ENCODE results near the gene HDAC10.

Gene HDAC10

DNA sequence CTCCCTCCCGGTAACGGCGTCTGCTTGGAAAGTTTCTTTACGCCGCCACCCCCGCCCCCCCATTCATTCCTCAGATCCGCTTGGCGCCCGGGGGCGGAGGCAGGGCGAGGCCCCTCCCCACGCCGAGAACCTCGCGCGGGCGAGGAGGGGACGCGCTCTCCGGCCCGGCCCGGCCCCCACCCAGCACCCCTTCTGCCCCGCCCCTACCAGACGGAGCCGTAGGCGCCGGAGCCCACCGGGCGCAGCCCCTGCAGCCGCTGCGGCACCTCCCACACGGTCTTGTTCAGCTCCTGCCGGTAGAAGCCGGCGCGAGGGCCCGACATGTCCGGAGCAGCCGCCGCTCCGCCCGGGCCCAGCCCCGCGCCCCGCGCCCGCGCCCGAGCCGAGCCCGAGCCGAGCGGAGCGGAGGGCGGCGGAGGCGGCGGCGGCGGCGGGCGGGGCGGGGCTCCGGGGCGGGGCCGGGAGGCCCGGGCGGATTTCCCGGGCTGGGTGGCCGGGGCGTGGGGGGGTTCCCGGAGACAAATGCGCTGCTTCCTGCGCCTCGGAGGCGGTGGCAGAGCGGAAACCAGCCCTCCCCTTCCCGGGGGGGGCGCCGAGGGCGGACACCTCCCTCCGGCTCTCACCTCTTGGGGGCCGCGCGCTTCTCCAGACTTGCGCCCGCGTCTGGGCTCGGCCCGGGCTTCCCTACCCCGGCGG, 19.1 kb upstream of the HDAC10 start, which contains the start of gene MAPK11:
TSS of gene MAPK11 (minus strand) at position 411 of the 696 bp plus-strand sequence. CDS start at position 323, 88 bp downstream.
- peak; percentile 10 for DNase-seq

DNA sequence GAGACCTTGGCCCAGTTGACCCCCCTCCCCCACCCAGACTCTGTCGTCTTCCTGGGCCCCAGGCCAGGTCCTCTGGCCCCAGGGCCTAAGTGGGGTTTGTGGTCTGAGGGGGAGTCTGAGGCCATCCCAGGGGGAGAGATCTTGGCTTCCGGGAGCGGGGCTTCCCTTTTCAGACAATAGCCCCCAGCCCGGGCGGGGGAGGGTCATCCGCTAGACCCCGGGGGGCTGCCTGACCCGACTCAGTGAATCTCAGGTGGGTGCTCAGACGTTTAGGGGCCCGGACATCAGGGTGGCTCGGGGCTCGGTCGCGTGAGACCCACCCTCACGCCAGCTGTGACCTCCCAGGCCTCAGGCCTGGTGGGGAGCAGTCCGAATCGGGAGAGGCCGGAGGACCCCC, 18.5 kb upstream of the HDAC10 start:
- DNase-seq: no peak

DNA sequence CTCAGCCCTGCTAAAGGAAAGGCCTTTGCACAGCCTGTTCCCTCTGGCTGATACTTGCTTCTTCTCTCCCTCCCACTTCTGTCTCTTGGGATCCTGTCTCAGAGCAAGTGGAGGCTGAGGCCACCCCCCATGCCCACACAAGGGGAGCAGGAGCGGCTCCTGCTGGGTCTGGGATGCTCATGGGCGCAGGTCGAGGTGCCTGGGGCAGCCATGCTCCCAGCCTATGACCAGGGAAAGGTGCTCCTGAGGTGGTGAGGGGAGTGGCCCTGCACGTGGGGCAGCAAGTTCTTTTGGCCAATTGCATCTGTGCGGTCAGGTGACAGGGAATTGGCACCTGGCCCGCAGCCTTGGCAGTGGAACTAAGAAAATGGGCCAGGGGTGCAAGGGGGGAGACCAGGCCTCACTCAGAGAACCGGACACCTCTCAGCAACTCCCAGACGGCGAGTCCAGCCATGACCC, 17.6 kb upstream of the HDAC10 start:
- no peak for DNase-seq

DNA sequence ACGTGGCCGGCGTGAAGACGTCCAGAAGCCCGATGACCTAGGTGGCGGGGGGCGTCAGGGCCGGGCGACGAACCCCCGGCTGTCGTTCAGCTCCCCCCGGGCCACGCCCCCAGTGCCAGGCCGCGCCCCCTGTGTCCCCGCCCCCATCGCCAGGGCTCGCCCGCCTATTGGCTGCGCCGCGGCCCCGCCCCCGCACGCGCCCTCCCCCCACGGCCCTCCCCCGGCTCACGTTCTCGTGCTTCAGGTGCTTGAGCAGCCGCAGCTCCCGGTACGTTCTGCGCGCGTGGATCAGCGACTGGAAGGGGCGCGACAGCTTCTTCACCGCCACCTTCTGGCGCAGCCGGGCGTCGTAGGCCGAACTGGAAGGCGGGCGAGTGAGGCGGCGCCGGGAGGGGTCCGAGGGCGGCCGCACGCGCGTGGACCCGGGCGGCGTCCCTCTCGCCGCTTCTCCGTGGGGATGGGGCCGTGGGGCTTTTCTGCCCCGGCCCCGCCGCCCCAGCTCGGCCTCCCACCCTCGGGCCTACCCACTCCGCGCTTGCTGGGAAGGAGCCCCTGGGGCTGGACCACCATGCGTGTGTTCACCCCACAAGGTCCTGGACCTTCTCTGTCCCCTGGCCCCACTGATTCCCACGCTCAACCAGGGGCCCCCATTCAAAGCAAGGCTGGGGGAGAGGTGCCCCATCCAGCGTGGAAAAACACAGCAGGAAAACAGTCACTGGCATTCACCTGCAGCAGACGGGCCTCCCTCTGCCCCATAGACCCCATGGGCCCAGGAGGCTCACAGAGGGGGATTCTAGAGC, 16.7 kb upstream of the HDAC10 start:
- DNase-seq: no peak

- no peak for DNase-seq
These were observed 15.9 kb upstream of the HDAC10 start for GRCh38 chr22:50266994-50267393.

GRCh38 chr22:50264946-50265669, 14.0 kb upstream of the HDAC10 start:
- no peak for DNase-seq

DNA sequence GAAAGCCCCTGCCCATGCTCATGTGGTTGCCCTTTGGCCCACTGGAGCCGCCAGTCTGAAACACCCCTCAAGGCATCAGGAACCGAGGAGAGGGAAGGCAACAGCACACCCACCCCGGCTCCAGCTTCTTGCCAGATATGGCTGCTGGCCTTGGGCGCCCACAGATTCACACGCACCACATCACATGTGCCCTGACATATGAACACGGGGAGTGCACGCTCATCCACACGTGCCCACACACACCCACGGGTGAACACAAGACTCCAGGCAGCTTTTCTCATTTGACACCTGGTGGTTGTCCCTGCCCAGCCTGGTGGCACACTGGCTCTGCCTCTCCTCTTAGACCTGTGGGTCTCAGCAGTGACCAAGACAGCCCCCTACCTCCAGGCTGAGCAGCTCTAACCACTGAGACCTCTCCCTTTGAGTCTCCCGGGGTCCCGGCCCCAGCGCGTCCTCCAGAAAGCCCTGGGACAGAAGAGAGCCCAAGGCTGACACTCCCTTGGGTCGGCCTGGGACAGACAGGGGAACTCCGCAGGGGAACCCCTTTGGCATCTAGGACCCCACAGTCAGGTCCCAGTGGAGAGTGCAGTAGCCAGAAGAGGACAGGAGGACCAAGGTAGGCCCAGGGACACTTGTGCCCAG, 13.2 kb upstream of the HDAC10 start:
- no peak for DNase-seq

DNA sequence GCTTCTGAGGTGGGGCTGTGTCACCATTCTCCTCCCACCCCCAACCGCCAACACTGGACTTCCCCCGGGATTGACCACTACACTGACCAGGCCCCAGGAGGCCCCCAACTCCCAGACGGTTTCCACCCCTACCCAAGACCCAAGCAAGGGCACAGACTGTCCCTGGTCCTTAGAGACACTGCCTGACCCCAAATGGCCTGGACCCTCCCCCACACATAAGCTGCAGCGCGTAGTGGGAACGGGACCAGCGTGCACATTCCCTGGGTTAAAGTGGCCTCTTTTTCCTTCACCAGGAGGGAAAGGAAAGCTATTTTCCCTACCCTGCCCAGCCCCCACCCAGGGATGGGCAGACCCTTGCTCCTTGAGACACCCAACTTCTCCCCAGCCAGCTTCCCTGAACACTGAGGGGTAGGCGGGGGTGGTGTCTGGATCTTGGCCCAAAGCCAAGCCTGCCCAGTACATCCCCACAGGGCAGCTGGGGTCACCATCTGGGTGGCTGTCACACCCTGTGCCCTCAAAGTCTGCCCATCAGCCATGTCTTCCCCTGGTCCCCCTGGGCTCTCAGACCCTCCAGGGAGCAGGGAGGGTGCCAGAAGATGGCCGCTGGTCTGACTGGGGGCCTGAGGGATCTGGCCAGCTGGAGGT, 12.0 kb upstream of the HDAC10 start:
- no peak for DNase-seq

DNA sequence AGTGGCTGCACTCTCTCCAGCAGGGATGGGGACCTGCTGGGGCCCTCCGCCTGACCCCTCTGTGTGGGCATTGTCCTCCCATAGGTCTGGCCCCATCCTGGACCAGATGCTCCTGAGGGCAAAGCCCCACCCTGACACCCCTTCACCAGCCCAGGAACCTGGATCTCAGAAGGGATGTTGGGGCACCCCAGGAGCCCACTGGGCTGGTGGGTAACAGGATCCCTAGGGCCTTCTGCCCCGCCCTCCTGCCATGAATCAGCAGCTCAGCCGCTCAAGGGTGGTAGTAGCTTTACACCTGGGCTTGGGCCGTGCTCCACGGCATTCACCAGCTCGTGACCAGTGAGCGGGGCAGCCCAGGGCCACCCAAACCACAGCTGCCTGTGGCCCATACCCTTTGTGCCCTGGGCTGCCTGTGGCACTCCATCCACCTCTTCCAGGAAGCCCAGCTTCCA, 11.4 kb upstream of the HDAC10 start:
- DNase-seq: no peak

DNA sequence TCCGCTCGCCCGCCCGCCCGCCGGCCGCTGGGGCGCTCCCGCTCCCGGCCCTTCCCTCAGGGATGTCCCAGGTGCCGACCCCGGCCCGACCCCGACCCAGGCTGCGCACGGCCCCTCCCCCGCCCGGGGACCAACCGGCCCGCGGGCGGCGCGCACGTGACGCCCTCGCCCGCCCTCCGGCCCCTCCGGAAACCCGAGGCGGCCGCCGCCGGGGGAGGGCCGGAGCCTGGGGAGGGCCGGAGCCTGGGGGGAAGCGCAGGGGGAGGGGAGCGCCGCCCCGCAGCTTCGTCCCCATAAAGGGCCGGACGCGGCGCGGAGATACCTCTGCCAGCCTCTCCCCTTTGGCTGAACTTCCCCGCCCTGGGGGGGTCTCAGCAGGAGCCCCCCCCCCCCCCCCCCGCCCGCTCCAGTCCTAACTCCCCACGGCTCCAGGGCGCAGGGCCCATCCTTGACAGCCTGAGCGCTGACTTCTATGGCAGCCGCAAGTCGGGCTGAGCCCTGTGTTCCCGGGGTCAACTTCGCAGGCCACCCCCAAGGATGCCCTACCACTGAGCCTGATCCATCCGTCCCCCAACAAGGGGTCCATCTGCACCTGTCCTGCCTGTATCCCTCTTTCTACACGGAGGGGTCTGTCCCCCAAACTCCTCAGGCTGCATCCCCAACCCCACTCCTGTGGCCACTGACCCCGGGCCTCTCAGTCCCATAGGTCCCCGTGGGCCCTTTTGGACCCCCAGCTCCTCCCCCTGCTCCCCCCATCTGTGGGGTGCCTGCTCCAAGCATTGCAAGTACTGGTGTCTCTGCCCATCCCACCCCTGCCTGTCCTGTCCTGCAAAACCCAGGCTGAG, 10.8 kb upstream of the HDAC10 start, which contains the start of gene MAPK12:
TSS of gene MAPK12 (minus strand) at position 69 of the 845 bp plus-strand sequence. CDS start 174 bp downstream, outside the sequence.
- DNase-seq: no peak

DNA sequence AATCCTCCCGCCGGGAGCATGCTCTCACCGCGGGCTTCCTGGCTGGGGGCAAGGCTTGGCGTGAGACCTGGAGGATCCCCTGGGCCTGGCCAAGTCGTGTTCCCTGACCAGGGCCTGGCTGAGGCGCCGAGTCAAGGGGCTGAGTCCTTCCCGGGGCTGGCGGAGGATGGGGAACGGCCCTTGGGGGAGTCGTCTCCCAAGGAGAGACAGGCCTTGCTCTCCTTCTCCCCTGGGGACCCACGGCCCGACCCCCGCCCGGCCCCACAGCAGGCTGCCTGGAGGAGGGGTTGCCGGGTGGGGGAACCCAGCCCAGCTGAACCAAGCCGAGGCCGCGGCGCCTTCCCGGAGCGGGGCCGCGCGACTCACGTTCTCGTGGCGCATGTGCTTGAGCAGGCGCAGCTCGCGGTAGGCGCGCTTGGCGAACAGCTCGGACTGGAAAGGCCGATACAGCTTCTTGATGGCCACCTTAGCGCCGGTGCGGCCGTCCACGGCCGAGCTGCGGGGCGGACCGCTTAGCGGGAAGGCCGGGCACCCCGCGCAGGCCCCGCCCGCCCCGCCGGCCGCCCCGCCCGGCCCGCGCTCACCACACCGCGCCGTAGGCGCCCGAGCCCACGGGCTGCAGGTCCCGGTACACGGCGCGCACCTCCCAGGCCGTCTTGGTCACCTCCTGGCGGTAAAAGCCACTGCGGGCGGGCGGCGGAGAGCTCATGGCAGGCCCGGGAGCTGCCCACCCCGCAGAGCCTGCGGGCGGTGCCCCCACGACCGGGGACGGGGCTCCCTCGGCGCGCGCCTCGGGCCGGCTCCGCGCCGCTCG, 9.9 kb upstream of the HDAC10 start:
- peak; percentile 19 for DNase-seq

- no peak for DNase-seq
These were observed 9.4 kb upstream of the HDAC10 start for GRCh38 chr22:50260434-50260800.

DNA sequence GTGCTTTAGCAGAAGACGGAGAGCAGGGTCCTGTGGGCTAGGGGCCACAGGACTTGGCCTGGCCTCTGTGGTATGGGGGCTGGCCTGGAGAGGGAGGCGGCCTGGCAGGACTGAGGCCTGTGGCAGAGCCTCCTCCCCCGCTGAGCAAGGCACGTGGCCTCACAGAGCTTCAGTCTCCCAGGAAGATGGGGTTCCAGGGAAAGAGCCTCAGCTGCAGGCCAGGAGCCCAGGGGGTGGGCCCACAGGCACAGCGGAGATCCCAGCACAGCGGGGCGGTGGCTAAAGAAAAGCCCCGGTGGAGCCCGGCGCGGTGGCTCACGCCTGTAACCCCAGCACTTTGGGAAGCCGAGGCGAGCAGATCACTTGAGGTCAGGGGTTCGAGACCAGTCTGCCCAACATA, 8.2 kb upstream of the HDAC10 start:
- no peak for DNase-seq

DNA sequence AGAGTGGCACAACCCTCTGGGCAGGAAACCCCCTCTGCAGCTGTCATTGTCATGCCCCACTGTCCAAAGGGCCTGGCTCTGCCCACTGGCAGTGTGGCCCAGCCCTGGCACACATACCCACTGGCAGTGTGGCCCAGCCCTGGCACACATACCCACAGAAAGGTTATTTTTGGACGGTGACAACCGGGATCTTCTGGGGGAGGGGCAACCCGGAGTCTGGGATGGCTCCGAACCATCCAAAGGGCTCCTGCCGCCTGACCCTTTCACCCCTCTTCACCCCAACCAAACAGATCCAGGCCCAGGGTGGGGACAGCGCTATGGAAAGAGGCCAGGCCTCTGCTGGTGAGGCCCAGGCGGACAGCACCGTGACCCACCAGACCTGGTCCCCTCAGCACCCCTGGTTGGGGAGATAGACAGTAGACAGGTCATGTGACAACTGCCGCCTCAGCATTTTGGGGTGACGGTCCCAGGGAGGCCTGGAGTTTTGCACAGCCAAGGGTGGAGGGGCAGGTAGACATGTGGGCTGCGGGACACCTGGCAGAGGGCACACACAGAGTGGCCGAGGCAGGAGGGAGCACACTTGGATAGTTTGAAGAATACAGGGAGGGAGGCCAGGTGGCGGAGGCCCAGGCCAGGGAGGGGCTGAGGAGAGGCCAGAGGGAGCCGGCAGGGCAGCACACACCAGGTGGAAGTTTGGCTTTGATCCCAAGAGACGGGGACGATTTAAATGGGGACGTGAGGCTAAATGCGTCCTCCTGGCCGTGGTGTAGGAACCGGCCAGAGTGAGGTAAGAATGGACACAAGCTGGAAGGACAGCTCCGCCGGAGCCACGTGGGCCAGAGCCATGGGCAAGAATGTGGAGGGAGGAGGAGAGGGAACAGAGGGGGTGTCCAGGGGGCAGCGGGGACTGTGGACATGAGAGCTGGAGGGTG, 7.6 kb upstream of the HDAC10 start:
- no peak for DNase-seq

- DNase-seq: no peak
These were observed 6.6 kb upstream of the HDAC10 start for GRCh38 chr22:50257451-50258360.

GRCh38 chr22:50257041-50257440, 6.0 kb upstream of the HDAC10 start:
- no peak for DNase-seq

DNA sequence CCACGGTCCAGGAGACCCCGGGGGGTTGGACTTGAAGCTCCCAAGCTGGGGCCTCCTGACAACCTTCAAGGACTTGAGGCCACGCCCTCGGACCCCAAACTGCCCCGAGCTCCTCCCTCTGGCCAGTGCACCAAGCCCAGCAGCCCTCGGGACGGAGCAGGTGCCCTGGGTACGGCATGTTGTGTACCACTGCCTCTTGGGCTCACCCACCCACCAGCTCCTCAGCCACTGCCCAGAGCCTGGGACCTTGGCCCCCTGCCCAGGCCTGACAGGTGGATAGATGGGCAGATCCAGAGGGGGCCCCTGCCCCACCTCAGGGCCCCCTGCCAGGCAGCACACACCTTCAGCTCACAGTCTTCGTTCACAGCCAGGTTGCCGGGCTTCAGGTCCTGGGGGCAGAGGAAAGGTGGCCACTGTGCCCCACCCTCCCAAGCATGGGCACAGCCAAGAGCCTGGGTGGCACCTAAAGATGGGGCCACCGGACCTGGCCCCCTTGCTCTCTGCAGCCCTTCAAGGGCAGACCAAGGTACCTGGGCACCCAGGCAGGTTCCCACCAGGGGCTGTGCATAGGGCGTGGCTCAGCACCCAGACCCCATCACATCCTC, 5.3 kb upstream of the HDAC10 start:
- DNase-seq: no peak

DNA sequence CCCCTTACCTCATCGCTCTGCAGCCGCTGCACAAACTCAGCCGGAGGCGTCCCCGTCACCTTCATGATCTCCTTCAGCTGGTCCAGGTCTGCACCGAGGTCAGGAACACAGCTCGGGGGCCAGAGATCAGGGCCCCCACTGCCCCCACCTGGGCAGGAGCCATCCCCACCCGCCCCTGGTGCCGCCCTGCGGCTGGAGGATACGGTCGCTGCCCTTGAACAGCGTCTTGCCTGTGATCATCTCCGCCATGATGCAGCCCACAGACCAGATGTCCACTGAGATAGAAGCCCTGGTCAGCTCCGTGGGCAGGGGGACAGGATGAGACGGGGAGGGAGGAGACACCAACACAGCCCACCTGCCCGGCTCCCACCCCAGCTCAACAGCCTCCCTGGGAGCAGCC, 4.5 kb upstream of the HDAC10 start:
- no peak for DNase-seq

All from NCI-H748 treated with DMSO at 0.1 percent for 48 hours (cell line).